SH-SY5Y (cell line): ENCODE data around the gene NAXD.

Experiments
- GATA2 ChIP-seq: IDR thresholded peaks from 2 replicates; pipeline ENCODE4 v1.6.1; 2011; ENCODE audit warnings: mild to moderate bottlenecking, low read depth, low read length
- GATA3 ChIP-seq: IDR thresholded peaks from 2 replicates; pipeline ENCODE4 v1.6.1; 2011; ENCODE audit warnings: low read depth, mild to moderate bottlenecking, low read length, moderate library complexity

DNA sequence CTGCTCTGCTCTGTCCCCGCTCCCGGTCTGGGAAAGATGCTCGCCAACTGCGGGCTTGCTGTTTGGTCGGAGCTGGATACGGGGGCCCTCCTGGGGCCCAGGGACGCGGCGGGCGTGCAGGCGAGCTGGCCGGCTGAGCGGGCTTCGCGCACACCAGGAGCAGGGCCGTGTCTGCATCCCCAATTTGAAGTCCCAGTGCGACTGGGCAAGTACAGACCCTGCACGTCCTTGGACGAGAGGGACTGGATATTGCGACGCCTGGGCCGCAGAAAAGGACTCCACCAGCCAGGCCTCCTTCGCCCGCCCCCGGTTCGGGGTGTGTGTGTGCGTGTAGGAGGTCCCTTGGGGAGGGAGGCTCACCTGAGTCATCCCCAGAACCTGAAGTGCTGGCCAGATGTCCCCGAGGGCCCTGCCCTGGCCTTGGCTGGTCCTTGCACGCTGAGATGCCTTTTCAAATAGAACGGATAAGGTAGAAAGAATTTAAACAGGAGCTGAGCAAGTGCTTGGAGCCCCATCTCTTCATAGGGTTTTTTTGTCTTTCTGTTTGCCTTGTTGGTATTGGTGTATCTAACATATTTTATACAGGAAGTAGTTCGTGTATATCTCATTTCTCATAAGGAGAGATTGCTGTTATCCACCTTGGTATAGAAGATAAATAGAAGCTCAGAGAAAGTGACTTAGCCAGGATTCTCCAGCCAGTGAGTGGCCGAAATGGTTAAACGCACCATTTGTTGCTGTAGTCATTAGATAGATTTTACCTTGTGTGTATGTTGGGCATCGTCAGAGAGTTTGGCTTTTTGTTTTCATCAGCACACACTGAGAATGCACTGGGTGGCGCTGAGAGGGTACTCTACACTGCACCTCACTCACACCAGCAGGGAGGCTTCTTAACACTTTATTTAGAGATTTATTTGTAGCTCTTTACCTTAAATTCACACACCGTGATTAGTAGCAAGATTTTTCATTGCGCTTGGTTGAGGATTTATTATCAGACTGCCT lies 1.1 kb downstream of the NAXD start:
- TF ChIP-seq GATA2 = no peak
- no peak for TF ChIP-seq GATA3
